CD4-positive, alpha-beta T cell treated with Interleukin-10 for 1 hour (primary cell): Measurements from ENCODE around the gene UAP1L1.
"Not testable (repeated sequence)": the region's sequence is repeated elsewhere in the genome, so short reads cannot be mapped to it uniquely, and the experiment has no call there.

Experiments used
- DNase-seq: peaks from one replicate; pipeline ENCODE4 v3.0.0-alpha.2; 2020

The UAP1L1 gene, protein sequence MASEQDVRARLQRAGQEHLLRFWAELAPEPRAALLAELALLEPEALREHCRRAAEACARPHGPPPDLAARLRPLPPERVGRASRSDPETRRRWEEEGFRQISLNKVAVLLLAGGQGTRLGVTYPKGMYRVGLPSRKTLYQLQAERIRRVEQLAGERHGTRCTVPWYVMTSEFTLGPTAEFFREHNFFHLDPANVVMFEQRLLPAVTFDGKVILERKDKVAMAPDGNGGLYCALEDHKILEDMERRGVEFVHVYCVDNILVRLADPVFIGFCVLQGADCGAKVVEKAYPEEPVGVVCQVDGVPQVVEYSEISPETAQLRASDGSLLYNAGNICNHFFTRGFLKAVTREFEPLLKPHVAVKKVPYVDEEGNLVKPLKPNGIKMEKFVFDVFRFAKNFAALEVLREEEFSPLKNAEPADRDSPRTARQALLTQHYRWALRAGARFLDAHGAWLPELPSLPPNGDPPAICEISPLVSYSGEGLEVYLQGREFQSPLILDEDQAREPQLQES

DNA sequence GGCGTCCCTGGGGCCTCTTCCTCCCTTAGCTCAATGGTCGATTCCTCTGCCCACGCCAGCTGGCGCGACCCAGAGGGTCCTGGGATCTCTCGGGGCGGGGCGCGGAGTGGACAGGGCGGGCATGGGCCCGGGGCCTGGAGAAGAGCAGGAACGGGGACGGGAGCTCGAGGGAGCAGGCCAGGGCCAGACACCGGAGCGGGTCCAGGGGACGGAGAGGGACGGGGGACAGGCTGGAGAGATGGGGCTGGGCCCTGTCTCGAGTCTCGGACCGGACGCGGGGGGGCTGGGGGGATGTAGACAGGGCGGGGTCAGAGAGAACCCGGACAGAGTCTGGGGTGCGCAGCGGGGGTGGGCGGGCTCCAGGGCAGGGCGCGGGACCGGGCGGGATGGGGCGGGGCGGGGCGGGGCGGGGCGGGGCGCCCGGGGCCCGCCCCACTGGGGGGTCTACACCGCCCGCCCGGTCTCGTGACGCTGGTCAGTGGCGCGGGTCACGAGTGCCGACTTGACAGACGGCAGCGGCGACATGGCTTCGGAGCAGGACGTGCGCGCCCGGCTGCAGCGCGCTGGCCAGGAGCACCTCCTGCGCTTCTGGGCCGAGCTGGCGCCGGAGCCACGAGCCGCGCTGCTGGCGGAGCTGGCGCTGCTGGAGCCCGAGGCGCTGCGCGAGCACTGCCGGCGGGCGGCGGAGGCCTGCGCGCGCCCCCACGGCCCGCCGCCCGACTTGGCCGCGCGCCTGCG, at the start of gene UAP1L1:
Gene UAP1L1 (plus strand): TSS at position 508 of the 738 bp plus-strand sequence. CDS start 16 bp downstream, at position 524.
- DNase-seq: peak; percentile 70

DNA sequence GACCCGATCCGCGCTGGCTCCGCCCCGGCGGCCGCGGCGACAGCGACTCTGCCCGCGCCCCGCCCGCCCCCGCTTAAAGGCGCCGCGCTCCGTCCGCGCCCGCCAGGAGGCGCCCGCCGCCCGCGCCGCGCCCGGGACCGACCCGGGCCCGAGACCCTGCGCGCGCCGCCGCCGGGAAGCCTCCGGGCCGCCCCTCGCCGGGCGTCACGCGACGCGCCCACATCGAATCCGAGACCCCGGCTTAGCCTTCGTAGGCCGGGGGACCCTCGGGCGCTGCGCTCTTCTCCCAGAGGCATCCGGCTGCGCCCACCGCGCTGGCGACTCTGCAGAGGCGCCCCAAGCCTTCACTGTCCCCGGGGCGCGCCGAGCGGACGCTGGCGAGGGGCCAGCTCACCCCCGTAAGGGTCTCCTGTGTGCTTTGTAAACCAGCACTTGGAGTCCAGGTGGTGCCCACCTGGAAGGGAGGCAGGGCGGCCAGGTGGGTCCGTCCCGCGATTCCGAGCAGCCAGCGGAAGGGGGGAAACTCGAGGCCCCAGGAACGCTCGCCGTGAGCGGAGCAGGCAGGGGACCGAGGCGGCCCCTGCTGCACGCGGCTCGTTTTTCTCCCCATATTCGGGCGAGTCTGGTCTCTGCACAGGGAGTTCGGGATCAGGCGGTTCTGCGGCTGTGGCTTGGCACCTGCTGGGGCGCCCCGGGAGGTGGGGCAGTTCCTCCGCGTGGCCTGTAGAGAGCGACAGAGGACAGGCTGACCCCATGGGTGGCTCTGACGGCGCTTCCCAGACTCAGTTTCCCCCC, 48.9 kb upstream of the UAP1L1 start:
- peak; percentile 78 for DNase-seq

DNA sequence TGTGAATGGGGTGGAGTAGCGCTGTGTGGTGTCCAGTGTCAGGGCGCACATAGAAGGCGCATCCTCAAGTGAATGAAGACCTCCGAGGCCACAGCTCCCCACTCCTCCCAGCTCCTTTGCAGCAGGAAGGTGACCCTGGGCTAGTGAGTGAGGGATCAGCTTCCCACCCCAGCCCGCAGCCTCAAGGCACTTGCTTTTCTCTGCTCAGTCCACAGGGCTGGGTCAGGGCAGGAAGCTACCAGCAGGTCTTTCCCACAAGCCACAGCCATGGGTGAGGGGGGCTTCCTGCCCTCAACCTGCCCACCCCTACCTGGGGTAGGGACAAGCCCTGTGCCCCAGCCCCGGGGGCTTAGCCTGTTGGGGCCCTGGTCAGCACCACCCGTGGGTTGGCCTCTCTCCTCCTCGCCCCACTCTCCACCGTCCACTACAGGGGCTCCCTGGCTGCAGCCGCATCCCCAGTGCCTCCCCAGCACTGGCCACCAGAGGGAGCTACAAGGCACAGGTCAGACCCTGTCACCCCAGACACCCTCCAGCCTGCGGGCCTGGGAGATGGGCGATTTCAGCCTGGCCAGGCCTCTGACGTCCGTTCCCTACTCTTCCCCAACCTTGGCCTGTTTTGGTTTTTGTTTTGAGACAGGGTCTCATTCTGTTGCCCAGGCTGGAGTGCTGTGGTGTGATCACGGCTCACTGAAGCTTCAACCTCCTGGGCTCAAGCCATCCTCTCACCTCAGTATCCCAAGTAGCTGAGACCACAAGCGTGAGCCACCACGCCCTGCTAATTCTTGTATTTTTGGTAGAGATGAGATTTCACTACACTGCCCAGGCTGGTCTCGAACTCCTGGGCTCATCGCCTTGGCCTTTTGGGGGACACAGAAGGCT, 48.0 kb upstream of the UAP1L1 start:
- peak; percentile 72 for DNase-seq

DNA sequence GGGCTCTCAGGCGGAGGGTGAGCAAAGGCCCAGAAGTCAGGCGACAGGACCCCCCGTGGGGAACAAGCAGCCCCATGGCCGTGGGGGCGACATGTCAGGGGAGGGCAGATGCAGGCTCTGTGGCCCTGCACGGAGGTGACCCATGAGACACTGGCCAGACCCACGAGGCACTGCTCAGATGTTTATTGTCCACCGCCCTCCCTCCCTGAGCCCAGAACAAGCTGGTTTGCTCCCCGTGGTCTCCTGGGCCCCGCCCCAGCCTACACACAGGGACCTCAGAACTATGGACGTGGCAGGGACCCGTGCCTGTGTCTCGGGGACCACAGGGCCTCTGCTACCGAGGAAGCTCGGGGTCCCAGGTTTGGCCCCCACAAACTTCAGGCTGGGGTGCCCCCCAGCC, 47.3 kb upstream of the UAP1L1 start:
- DNase-seq: no peak

DNA sequence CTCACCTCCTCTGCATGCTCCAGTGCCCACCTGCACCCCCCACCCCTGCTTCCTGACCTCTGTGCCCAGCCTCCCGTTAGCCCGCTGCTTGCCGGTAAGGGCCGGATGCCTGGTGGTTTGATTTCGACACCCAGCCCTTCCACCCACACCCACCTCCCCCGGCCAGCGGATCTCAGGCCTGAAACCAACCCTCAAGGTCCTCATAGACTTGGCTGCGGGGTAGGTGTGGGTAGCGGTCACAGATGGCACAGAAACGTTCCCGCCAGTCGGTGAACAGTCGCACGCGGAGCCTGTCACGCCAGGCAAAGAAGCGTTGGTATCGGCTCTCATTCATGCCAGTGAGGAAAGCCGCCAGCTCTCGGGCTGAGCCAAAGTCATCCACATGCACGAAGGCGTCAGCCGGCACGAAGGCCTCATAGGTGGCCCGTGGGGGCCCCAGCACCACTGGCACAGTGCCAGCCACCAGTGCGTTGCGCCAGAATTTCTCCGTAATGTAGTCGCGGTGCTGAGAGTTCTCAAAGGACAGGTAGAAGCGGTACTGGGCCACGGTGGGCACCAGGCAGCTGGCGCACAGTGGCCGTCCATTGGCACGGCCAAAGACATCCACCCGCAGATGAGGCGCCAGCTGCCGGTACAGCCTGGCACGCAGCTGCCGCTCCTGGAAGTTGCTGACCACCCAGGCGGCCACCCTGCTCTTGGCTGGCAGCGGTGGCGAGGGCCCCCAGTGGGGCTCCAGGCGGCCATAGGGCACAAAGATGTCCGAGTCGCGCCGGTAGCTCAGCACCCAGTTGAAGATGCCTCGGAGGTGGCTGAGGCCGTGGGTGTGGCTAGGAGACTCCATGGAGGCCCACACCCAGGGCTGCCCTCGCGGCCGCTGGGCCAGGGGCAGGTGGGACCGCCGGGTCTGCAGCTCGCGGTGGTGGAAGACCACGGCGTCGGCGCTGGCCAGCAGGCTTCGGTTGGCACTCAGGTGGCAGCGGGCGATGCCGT, 46.5 kb upstream of the UAP1L1 start:
- peak; percentile 54 for DNase-seq

DNA sequence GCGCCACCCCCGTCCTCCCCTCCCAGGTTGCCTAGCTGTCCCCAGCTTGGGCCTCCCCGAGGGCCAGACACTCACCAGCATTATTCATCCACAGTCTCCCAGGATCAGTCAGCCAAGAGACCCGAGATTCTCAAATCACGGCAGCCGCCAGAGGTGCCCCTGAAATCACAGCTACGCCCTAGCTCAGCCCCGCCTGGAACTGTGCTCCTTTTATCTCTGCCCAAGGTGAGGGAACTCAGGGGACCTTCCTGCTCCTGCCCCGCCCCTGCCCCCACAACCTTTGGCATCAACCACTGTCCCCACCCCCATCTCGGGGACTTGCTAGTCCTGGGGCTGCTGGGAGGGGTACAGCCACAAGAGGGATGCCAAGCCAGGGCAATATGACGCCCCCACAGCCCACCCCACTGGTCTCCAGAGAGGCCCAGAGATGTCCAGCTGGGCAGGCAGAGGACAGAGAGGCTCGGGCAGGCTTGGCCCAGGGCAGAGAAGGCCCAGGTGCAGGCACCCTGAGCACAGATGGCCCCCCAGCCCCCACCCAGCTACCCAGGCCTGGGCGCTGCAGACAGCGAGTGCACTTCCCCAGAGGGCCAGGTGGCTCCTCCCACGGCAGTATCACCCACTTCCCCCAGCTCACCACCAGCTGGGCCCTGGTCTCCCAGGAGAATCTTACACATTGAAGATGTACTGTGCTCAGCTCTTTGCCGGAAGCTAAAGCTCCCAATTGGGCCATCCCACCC, 45.2 kb upstream of the UAP1L1 start, which contains the start of gene FUT7:
Gene FUT7 (minus strand): TSS at position 185 of the 737 bp plus-strand sequence. CDS start 97 bp downstream, at position 88.
- peak; percentile 54 for DNase-seq

DNA sequence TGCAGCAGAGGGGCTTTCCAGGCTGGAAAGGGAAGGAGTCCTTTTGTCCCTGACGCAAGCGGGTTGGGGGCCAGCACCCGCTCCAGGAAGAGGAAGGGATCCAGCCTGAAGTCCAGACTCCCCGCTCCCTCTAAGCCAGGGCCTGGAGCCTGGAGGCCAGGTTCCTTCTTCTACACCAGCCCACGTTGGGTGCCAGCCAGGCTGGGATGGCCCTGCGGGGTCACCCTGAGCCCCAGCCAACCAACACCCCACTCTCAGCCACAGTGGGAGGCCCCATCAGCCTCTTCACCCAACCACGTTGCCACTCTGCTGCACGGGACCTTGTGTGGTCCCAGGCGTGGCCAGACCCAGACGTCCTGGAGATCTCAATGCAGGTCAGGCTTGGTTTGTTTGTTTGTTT, 44.5 kb upstream of the UAP1L1 start:
- DNase-seq: no peak

DNA sequence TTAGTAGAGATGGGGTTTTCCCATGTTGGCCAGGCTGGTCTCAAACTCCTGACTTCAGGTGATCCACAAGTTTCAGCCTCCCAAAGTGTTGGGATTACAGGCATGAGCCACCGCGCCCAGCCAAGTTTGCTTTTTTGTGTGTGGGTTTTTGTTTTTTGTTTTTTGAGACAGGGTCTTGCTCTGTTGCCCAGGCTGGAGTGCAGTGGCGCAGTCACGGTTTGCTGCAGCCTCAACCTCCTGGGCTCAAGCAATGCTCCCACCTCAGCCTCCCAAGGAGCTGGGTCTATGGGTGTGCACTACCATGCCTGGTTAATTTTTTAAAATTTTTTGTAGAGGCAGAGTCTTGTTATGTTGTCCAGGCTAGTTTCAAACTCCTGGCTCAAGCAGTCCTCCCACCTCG, 43.8 kb upstream of the UAP1L1 start:
- not testable (repeated sequence) for DNase-seq

DNA sequence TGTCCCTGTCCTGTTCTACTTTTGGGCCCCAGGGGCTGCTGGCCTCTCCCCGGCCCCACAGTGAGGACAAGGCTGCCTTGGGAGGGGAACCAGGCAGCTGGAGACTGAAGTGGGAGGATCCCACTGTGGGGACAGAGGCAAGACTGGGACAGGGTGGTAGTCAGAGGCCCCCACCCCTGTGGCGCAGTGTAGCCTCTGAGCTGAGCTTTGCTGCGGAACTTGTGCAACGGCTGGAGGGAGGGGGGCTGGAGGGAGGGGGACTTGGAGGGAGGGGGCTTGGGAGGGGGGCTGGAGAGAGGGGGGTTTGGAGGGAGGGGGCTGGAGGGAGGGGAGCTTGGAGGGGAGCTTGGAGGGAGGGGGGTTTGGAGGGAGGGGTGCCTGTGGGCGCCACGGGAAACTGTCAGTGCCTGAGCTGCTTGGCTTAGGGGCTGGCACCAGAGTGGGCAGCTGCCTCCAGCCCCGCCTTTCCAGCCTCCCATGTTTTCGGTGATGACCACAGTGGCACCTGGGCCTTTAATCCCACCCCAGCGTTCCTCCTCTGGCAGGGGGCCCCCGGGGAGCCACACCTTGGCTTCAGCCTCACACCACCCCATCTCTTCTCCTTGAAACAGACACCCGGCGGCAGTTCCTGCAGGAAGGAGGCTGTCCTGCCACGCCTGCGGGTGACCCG, 43.1 kb upstream of the UAP1L1 start:
- DNase-seq: no peak

DNA sequence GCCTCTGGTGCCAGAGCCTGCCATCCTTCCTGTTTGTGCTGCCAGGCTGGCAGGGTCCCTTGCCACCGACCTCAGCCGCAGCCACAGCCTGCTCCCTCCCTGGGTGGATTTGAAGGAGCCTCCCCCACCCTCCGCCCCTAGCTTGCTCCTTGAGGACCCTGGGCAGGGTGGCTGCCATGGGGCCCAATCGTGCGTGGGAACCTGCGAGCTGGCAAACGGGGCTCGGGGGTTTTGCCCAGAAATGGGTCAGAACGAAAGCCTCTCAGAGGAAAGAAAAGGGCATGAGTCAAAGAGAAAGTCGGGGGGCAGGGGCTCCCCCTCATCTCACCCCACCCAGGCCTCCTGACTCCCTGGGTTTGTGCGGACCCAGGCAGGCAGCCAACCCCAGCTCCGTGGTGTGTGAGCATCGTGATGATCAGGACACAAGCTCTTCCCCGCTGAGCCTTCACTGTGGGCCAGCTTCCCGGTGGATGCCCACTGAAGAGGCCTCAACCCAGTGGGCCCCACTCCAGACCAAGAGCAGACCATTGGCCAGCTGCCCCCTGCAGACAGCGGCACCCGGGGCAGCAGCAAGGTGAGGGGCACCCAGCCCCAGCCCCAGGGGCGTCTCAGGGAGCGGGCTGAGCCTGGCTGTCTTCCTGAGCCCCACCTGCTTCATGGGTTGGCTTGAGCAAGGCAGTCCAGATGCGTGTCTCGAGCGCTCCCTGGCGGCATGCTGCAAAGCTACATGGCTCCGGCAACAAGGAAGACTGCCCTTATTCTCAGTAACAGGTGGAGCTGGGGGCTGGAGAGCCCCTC, 42.4 kb upstream of the UAP1L1 start:
- DNase-seq: peak; percentile 89

DNA sequence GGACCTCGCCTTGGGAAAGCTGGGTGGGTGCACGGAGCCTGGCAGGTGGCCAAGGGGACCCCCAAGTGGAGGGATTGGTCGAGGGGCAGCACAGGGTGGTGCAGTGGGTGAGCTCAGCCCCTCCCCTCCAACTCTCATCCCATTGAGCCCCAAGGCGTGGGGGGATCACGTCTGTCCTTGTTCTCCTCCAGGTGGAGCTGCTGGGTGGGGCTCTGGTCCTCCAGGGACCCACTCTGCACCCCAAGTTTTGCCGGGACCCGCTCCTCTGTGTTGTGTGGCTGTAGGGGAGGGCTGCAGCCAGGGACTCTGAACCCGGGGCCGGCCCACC, 41.8 kb upstream of the UAP1L1 start:
- DNase-seq: no peak

DNA sequence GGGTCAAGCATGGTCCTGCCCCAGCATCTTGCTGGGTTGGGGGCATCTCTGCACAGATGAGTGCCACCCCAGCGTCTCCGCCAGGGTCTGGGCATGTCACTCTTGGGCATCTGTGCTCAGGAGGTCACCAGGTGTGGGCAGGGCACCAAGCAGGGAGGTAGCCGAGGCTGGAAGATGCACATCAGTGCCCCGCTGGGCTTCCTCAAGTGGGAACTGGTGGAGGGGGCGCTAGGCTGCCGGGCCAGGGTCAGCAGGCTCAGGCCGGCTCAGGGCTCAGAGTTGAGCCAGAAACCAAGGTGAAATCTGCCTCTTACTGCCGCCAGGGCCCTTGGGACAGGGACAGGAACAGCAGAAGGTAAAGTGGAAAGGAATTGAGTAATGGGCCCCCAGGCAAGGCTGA, 41.4 kb upstream of the UAP1L1 start:
- DNase-seq: no peak

DNA sequence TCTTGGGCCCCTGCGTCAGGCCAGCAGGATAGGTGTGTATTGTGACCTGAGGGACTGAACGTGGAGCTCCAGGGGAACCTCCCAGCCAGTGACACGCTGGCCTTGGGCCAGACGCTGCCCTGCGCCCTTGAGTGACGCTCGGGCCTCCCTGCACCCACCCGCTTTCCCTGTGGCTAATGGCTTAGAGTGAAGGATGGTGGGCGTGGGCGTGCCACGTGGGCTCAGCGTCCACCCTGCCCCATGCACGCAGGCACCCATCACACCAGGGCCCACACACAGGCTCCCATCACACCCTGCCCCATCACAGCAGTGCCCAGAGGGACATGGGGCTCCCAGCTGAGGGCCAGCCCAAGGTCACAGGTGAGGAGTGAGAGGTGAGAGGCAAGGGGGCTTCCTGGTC, 40.3 kb upstream of the UAP1L1 start:
- DNase-seq: no peak

DNA sequence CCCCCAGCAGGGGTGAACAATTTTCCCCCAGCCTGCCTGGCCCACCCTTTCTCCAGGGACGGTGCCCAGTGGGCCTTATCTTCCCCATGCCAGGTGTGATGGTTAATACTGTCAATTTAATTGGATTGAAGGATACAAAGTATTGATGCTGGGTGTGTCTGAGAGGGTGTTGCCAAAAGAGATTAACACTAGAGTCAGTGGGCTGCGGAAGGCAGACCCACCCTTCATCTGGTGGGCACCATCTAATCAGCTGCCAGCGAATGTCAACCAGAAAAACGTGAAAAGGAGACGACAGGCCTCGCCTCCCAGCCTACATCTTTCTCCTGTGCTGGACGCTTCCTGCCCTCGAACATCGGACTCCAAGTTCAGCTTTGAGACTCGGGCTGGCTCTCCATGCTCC, 39.8 kb upstream of the UAP1L1 start:
- no peak for DNase-seq

DNA sequence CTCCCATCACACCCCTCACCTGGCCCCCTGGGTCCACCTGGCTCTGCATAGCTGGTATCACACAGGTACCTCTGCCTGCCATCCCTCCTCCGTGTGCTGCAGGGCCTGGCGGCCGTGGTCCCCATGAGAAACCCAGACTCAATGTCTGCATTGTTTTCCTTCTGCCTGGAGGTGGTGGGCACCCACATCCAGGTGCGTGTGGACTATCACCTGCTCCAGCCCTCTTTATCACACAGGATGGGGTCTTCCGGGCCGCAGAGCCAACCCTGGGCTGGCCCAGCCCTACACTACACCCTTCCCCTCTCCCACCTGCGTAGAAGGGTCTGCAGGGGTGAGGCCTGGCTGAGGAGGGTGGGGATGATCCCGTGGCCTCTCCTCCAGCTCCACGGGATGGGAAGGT, 38.4 kb upstream of the UAP1L1 start:
- no peak for DNase-seq

DNA sequence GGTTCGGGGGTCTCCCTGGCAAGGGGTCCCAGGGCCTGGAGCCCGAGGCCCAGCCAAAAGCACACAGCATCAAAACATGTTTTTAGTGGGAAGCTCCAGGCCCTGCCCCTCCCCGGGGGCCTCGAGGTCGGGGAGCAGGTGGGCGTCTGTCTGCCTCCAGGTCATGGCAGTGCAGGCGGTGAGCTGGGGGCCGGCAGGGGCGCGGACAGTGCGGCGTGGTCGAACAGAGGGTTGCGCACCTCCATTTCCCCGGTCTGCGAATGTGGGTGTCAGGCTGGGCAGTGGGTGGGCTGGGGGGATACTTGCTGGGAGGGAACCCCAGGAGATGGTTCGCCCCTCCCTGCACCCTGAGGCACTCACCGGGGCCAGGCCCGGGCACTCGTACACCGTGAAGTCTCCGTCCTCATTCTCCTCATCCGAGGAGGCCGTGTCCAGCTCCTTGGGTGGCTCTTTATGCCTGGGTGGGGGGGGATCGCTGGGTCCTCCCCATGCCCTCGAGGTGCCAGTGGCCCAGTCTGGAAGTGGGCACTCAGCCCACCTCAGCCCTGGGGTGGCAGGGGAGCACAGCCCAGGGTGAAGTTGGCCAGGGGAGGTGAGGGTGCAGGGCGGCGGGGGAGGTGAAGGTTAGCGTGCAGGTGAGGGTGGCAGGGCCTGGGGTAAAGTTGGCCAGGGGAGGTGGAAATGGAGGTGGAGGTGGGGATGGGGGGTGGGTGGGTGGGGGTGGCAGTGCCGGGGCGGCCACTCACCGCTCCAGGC, 37.5 kb upstream of the UAP1L1 start:
- no peak for DNase-seq

DNA sequence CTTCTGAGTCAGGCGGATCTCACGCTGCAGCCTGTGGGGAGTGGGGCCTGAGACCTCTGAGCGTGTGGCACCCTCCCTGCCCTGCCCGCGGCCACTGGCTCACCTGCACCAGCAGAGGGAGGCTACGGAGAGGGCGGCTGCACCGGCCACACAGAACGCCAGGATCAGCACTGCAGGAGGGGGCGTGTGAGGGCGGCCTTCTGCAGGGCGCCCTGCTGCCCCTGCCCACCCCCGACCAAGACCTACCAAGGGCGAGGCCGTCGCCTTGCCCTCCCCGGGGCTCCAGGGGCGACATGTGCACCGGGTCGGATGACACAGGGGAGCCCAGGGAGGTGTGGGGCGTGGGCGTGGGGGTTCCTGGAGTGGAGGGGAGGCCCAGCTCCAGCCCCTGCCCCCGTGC, 36.7 kb upstream of the UAP1L1 start:
- no peak for DNase-seq

DNA sequence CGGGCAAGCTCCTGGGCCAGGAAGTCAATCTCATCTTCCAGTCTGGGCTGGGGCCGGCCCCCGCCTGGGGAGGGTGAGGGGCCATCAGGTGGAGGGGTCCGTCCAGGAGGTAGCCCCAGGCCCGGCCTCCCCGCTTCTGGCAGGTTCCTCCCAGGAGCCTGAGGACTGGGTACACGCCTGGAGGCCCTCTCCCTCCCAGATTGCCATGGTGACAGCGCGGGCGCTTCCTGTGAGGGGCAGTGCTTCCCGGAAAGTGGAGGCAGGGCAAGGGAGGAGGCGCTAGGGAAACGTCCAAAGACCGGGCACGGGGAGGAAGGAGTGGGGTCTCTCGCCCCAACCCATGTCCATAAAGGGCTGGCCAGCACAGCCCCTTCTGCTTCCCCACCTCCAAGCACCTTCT, 36.2 kb upstream of the UAP1L1 start:
- DNase-seq: no peak
